HEK293T (cell line): Measurements from ENCODE around the gene S100P.

Experiments
- ARNT ChIP-seq: fragments of 450-650 bp; IDR thresholded peaks from 2 replicates; pipeline ENCODE4 v1.6.1; 2017; ENCODE audit warnings: mild to moderate bottlenecking
- BHLHE40 ChIP-seq: fragments of 450-650 bp; IDR thresholded peaks from 2 replicates; pipeline ENCODE4 v1.6.1; 2016; ENCODE audit warnings: mild to moderate bottlenecking, moderate library complexity, borderline replicate concordance
- CTBP1 ChIP-seq: fragments of 450-650 bp; IDR thresholded peaks from 2 replicates; pipeline ENCODE4 v1.6.1; 2016; ENCODE audit warnings: borderline replicate concordance
- ELF4 ChIP-seq: fragments of 450-650 bp; IDR thresholded peaks from 2 replicates; pipeline ENCODE4 v1.6.1; 2017; ENCODE audit warnings: antibody characterized with exemption
- FOXA1 ChIP-seq: fragments of 450-650 bp; IDR thresholded peaks from 2 replicates; pipeline ENCODE4 v1.6.1; 2016; ENCODE audit warnings: mild to moderate bottlenecking
- FOXK2 ChIP-seq: fragments of 450-650 bp; IDR thresholded peaks from 2 replicates; pipeline ENCODE4 v1.6.1; 2016; ENCODE audit warnings: mild to moderate bottlenecking
- FOXM1 ChIP-seq: fragments of 450-650 bp; IDR thresholded peaks from 2 replicates; pipeline ENCODE4 v1.6.1; 2017; ENCODE audit warnings: mild to moderate bottlenecking, borderline replicate concordance
- LEF1 ChIP-seq: fragments of 450-650 bp; IDR thresholded peaks from 2 replicates; pipeline ENCODE4 v1.6.1; 2017; ENCODE audit warnings: mild to moderate bottlenecking, borderline replicate concordance
- NFRKB ChIP-seq: fragments of 450-650 bp; IDR thresholded peaks from 2 replicates; pipeline ENCODE4 v1.6.1; 2016; ENCODE audit warnings: mild to moderate bottlenecking, moderate library complexity
- PKNOX1 ChIP-seq: fragments of 450-650 bp; IDR thresholded peaks from 2 replicates; pipeline ENCODE4 v1.6.1; 2016
- SP1 ChIP-seq: fragments of 450-650 bp; IDR thresholded peaks from 2 replicates; pipeline ENCODE4 v1.6.1; 2017
- SUZ12 ChIP-seq: fragments of 450-650 bp; IDR thresholded peaks from 2 replicates; pipeline ENCODE4 v1.6.1; 2016; ENCODE audit warnings: mild to moderate bottlenecking
- ZNF384 ChIP-seq: fragments of 450-650 bp; IDR thresholded peaks from 2 replicates; pipeline ENCODE4 v1.6.1; 2016

GRCh38 chr4:6731780-6732179 lies 38.1 kb downstream of the S100P start:
- no peak for TF ChIP-seq FOXK2
- no peak for TF ChIP-seq ELF4
- no peak for TF ChIP-seq SUZ12
- TF ChIP-seq FOXM1: no peak
- TF ChIP-seq CTBP1: no peak
- TF ChIP-seq FOXA1: no peak
- TF ChIP-seq NFRKB: no peak
- no peak for TF ChIP-seq SP1
- no peak for TF ChIP-seq LEF1
- TF ChIP-seq BHLHE40: no peak
- TF ChIP-seq ZNF384: no peak
- TF ChIP-seq PKNOX1: no peak
- no peak for TF ChIP-seq ARNT
